Colonic mucosa (tissue), 4 donors: ENCODE results near the gene KIT. TPM values are rescaled to one million over a fixed set of nuclear protein-coding genes. Genes with fewer than 3 reads are reported as not detected.

ENCODE experiments used
- DNase-seq: peaks from one replicate; pipeline ENCODE4 v3.0.0-alpha.2; 2020
- H3K27ac ChIP-seq: fragments of 200-600 bp; one replicate; pipeline ENCODE4 v1.8.0; 2021
- H3K27me3 ChIP-seq: fragments of 200-600 bp; one replicate; pipeline ENCODE4 v1.8.0; 2021
- H3K36me3 ChIP-seq: fragments of 200-600 bp; one replicate; pipeline ENCODE4 v1.8.0; 2021
- H3K4me1 ChIP-seq: fragments of 200-600 bp; one replicate; pipeline ENCODE4 v1.8.0; 2021; ENCODE audit warnings: mild to moderate bottlenecking
- H3K4me3 ChIP-seq: fragments of 200-600 bp; one replicate; pipeline ENCODE4 v1.8.0; 2021
- H3K9ac ChIP-seq, 2 donors: one replicate each; pipeline ENCODE4 v1.7.0; 2013; ENCODE audit warnings: control low read depth in 2 of 2, low read depth in 2 of 2, low read length in 2 of 2
- H3K9me3 ChIP-seq: fragments of 200-600 bp; one replicate; pipeline ENCODE4 v1.8.0; 2021
- intact Hi-C: fragments of 100-400 bp; cut with DNase I; formaldehyde crosslinking; loops from one replicate; pipeline ENCODE4 v1.14.1; 2022
- total RNA-seq, 2 donors: library from RNA; stranded (reverse); fragmentation: NEBNext Ultra II Directional in 1 of 2; extraction: Animal tissue kit (Norgen Biotek cat#: 25700) in 1 of 2; gene quantifications; one replicate each; pipeline ENCODE4 v1.2.1, GENCODE V29; 2021
- TF ChIP-seq, protein P1 (sequence below): fragments of 200-600 bp; IDR thresholded peaks from one replicate; pipeline ENCODE4 v1.8.0; 2022; ENCODE audit warnings: antibody characterized with exemption, mild to moderate bottlenecking
- donor health status: healthy.
- donor health status: DM: no; HTN: no; CAD: no.
- donor health status: DM: no; HTN: no; CAD: no.

The KIT gene
- total RNA-seq, 2 donors from 2014 or later, result 9.3 to 10.0 TPM

DNA sequence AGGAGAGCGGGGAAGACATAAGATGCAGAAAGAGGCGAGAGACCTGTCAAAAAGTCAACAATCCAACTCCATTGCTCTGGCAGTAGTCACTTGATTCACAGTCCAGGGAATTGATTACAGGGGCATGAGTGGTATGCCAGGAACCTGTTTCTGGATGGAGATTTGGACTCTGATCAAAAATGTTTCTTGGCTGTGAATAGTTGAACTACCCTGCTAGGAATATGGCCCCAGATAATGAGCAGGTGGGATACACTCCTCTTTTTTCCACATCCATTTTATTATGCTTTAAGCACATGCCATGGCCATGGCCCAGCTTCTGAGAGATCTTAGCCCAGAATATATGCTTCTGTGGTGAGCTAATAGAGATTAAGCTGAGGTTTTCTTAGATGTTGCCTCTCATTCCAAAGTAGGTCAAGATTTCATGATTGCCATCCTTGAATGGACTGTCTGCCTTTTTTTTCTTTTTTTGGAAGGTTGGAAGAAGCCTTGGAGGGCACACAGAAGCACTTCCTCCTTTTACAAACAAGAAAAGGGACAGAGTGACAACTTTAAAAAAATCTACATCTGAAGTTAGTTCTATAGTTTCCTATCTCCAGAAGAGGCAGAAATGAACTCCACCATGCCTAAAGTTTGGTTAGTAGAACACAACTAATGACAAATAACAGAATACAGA is 121.9 kb downstream of the KIT start:
- H3K9ac ChIP-seq, result no peak overlapping the region
- H3K27ac ChIP-seq, result no peak overlapping the region
- intact Hi-C loops, result no loop called here
- TF ChIP-seq, protein P1, sequence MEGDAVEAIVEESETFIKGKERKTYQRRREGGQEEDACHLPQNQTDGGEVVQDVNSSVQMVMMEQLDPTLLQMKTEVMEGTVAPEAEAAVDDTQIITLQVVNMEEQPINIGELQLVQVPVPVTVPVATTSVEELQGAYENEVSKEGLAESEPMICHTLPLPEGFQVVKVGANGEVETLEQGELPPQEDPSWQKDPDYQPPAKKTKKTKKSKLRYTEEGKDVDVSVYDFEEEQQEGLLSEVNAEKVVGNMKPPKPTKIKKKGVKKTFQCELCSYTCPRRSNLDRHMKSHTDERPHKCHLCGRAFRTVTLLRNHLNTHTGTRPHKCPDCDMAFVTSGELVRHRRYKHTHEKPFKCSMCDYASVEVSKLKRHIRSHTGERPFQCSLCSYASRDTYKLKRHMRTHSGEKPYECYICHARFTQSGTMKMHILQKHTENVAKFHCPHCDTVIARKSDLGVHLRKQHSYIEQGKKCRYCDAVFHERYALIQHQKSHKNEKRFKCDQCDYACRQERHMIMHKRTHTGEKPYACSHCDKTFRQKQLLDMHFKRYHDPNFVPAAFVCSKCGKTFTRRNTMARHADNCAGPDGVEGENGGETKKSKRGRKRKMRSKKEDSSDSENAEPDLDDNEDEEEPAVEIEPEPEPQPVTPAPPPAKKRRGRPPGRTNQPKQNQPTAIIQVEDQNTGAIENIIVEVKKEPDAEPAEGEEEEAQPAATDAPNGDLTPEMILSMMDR, result no peak
- H3K4me1 ChIP-seq, result no peaks in the 10 kb centered on the region
- H3K9me3 ChIP-seq, result no peaks in the 10 kb centered on the region
- no peaks in the 10 kb centered on the region for H3K27me3 ChIP-seq
- no peaks in the 10 kb centered on the region for H3K36me3 ChIP-seq
- H3K4me3 ChIP-seq, result no peak overlapping the region
- no peak for DNase-seq

DNA sequence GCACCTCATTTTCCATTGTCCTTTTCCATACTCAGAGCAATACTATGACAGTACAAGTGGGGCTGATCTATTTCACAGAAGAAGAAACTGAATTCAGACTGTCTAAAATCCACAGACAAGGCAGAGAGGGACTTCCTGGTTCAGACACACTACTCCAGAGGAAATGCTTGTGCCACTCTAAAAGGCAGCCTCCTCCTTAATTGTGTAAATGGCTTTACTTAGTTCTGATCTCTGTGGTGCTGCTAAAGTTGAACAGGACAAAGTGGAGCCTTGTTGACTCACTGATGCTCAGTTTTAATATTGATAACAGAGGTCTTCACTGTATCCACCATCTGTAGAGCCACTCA is 122.4 kb downstream of the KIT start:
- Histone ChIP-seq H3K27me3 (no peaks in the 10 kb centered on the region), H3K36me3 (no peaks in the 10 kb centered on the region), H3K4me1 (no peaks in the 10 kb centered on the region), H3K9ac (no peak overlapping the region), H3K9me3 (no peaks in the 10 kb centered on the region), H3K27ac (no peak overlapping the region), H3K4me3 (no peak overlapping the region)
- TF ChIP-seq, protein P1, result no peak
- intact Hi-C loops, result no loop called here
- no peak for DNase-seq

- intact Hi-C loops, result no loop called here
- H3K4me3 ChIP-seq, result no peak overlapping the region
- no peak overlapping the region for H3K27ac ChIP-seq
- no peaks in the 10 kb centered on the region for H3K9me3 ChIP-seq
- no peak for DNase-seq
- no peak overlapping the region for H3K9ac ChIP-seq
- H3K27me3 ChIP-seq, result no peaks in the 10 kb centered on the region
- no peaks in the 10 kb centered on the region for H3K36me3 ChIP-seq
- no peaks in the 10 kb centered on the region for H3K4me1 ChIP-seq
- TF ChIP-seq, protein P1, result no peak
Measured at GRCh38 chr4:54781756-54782155, 124.0 kb downstream of the KIT start.

DNA sequence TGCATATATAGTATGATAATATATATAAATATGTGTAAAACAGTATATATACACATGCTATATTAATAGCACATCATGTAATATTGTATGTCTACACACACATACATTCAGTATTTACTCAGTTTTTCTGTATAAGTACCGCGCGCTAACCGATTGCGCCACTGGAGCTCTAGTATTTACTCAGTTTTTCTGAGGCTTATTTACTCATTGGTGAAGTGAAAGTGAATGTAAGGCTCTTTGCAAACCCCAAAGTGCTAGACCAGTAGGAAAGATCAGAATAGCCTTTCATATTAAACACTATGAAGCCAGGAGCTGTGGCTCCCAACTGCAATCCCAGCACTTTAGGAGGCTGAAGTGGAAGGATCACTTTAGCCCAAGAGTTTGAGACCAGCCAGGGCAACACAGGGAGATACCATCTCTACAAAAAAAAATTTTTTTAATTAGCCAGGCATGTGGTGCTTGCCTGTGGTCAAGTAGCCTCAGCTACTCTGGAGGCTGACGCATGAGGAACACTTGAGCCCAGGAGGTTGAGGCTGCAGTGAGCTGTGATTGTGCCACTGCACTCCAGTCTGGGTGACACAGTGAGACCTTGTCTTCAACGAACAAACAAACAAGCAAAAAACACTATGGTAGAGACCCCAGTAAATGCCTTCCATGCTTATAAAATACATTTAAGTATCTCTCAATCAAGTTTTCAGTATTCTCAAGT is 125.8 kb downstream of the KIT start:
- Histone ChIP-seq H3K27me3 (no peaks in the 10 kb centered on the region), H3K27ac (peak overlapping the region; percentile 36), H3K4me1 (no peaks in the 10 kb centered on the region), H3K36me3 (no peaks in the 10 kb centered on the region), H3K9ac (no peak overlapping the region), H3K9me3 (no peaks in the 10 kb centered on the region), H3K4me3 (no peak overlapping the region)
- TF ChIP-seq, protein P1, result no peak
- no peak for DNase-seq
- intact Hi-C loops, result no loop called here

- no peaks in the 10 kb centered on the region for H3K4me1 ChIP-seq
- no peak overlapping the region for H3K4me3 ChIP-seq
- DNase-seq, result peak; percentile 63
- peak overlapping the region; percentile 36 for H3K27ac ChIP-seq
- no peak overlapping the region for H3K9ac ChIP-seq
- H3K36me3 ChIP-seq, result no peaks in the 10 kb centered on the region
- intact Hi-C loops, result no loop called here
- no peaks in the 10 kb centered on the region for H3K9me3 ChIP-seq
- TF ChIP-seq, protein P1, result no peak
- no peaks in the 10 kb centered on the region for H3K27me3 ChIP-seq
Measured at GRCh38 chr4:54784161-54784671, 126.5 kb downstream of the KIT start.
